HG03025 (cell line): ENCODE data around the gene CLMP.
A peak's percentile ranks its signal among the peaks of the same experiment; 100 is the strongest.
"Not testable (repeated sequence)": the region's sequence is repeated elsewhere in the genome, so short reads cannot be mapped to it uniquely, and the experiment has no call there.

Experiments used
- ATAC-seq: cut with Tn5 transposase; IDR thresholded peaks from one replicate; pipeline ENCODE4 v1.9.1; 2021; ENCODE audit warnings: mild to moderate bottlenecking, moderate library complexity; ENCODE audit not compliant: unreplicated experiment, low FRiP score

The CLMP gene

GRCh38 chr11:123093739-123094138 is 101.3 kb downstream of the CLMP start:
- no peak for ATAC-seq

DNA sequence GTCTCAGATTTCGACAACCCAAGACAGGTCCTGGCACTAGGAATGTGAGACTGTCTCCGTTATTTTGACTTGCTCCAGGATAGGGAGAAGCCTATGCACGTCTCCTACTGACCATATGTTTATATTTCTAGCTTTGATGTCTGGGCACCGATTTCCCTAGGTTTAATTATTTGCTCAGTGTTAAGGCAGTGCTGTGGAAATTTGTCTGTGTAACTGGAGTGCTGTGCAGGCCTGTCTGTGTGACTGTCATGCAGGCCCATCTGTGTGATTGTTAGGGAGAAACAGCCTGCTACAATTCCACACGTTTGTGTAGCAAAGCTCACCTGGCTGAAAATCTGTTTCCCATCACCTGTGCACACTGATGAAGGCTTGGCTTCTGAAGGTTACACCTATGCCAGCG is 103.5 kb downstream of the CLMP start:
- no peak for ATAC-seq

DNA sequence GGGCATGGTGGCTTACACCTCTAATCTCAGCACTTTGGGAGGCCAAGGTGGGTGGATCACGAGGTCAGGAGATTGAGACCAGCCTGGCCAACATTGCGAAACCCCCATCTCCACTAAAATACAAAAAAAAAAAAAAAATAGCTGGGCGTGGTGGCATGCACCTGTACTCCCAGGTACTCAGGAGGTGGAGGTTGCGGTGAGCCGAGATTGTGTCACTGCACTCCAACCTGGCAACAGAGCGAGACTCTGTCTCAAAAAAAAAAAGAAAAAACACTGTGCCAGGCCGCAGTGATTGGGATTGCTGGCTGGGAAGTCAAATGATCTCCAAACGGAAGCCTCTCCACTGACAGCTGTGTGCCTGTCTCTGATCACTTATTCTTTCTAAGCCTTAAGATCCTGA is 104.9 kb downstream of the CLMP start:
- not testable (repeated sequence) for ATAC-seq

DNA sequence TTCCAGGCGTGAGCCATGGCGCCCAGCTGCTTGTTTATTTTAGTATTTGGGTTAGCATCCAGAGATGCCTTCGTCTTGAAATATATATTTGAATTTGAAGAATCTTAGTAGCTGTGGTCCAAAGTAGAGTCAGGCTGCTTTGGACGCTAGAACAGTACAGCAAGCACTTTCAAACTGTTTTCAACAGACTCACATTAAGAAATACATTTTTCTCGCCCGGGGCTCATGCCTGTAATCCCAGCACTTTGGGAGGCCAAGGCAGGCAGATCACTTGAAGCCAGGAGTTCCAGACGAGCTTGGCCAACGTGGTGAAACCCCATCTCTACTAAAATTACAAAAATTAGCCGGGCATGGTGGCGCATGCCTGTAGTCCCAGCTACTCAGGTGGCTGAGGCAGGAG is 106.2 kb downstream of the CLMP start:
- ATAC-seq = not testable (repeated sequence)

GRCh38 chr11:123087657-123088056 is 107.4 kb downstream of the CLMP start:
- peak; percentile 95 for ATAC-seq

GRCh38 chr11:123086305-123086704 is 108.7 kb downstream of the CLMP start:
- no peak for ATAC-seq

DNA sequence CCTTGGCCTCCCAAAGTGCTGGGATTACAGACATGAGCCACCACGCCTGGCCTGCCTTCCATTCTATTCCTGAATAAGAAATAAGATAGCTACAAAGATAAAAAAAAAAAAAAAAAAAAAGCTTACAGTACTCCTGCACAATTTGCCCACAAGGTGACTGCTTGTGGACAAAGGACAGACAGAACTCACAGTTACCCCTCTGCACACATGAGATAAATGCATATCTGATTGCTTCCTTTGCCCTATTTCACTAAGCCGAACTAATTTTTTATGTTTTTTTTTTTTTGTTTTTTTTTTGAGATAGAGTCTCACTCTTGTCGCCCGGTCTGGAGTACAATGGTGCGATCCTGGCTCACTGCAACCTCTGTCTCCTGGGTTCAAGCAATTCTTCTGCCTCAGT is 109.6 kb downstream of the CLMP start:
- ATAC-seq = no peak

- no peak for ATAC-seq
These were observed 110.6 kb downstream of the CLMP start for GRCh38 chr11:123084454-123084853.

GRCh38 chr11:123083623-123084029 is 111.4 kb downstream of the CLMP start:
- ATAC-seq = no peak

GRCh38 chr11:123082977-123083376 is 112.1 kb downstream of the CLMP start:
- no peak for ATAC-seq

GRCh38 chr11:123080015-123080414 is 115.0 kb downstream of the CLMP start:
- no peak for ATAC-seq

DNA sequence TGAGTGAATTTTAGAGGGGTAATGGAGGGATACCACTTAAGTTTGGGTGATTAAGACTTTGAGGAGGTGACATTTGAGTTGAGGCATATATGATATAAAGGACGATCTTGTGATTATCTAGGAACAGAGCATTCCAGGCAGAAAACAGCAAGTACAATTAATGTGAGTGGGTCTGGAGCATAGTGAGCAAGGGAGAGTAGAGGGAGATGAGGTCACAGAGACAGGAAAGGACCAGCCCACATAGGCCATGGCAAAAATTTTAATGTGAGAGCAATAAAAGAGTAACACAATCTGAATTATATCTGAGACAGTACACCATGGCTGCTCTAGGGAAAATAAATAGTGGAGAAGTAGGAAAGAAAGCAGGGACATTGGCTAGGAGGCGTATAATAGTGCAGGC is 118.6 kb downstream of the CLMP start:
- no peak for ATAC-seq

DNA sequence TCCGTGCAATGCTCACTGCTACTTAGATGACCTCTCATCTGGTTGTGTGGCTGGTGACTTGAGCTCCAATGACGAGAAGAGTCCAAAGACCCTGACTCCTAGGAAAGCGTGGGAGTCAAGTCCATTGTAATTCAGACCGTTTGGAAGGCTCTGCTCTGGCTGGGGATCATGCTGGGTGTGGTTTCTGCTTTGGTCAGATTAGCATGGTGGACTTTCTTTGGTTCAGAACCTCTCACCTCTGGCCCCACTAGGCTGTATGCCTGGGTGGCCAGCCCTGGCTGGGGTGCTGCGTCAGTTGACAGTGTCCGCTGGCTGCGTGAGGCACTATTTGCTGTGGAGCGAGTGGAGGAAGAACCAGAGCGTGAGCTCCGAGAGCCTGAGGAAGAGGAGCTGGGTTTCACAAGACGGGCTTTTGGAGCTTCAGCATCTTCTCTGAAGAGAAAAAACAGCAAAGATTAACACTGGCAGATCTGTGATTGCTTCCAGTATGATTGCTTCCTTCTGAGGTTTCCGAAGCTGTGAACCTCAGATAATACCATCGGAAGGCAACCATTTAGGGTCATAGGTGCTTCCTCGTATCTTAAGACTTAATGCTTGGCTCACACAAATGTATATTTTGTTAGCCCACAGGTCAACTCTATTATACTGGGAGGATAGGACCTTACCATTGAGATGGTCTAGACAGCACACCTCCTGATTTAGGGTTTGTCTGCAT is 121.5 kb downstream of the CLMP start:
- no peak for ATAC-seq

- ATAC-seq = no peak
These were observed 122.3 kb downstream of the CLMP start for GRCh38 chr11:123072762-123073161.

- no peak for ATAC-seq
These were observed 122.7 kb downstream of the CLMP start for GRCh38 chr11:123072332-123072761.

DNA sequence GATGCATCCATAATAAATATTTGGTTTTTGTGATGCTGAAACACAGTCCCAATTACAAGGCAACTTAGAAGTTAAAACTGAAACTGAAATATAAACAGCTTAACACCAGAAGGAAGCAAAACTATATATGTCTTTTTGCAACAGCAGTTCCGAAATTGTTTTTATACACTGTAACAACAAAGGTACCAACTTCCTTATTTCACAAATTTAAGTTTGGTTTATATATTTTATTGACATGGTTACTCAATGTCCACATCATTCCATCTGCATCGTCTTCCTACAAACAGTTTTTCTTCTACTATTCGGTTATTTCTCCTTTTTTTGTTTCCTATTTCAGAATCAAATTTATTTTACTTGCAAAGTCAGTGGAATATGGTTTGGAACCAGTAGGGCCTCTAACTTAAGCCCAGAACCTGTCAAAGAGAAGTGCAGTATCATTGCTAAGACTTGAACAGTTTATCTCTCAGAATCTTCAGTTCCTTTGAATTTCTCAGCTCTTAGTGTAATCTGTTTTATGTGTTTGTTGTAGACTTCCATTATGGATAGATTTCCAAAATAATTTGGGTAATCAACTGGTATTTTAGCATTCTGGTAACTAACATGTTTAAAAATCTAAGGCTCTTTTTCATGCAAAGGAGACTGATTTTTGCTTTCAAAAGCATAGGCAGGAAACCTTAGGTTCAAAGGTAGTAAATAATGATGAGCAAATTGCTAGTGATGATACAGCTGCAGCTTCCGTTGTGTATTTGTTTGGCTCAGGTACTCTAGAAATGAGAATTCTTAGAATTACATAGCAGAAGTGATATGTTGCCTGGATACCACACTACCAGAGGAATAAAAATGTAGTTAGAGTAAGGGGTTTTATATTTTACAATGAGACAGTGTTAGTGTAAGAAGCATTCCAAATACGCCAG is 124.9 kb downstream of the CLMP start:
- peak; percentile 61 for ATAC-seq

DNA sequence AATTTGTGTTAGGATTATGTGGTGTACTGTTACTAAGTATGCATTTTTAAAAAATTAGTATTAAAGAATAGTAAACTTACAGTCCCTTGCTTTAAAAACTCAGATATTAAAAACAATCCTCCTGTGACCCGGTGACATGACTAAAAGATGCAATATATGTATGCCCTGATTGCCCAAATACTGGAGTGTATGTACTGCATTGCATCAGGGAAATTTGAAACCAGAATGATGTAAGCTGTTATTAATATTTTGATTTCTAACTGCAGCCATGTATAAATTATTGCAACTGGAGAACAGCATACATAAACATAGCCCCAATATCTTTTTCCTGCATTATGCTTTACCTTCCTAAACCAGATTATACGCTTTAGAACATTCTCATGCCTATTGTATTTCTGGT is 129.4 kb downstream of the CLMP start:
- no peak for ATAC-seq

DNA sequence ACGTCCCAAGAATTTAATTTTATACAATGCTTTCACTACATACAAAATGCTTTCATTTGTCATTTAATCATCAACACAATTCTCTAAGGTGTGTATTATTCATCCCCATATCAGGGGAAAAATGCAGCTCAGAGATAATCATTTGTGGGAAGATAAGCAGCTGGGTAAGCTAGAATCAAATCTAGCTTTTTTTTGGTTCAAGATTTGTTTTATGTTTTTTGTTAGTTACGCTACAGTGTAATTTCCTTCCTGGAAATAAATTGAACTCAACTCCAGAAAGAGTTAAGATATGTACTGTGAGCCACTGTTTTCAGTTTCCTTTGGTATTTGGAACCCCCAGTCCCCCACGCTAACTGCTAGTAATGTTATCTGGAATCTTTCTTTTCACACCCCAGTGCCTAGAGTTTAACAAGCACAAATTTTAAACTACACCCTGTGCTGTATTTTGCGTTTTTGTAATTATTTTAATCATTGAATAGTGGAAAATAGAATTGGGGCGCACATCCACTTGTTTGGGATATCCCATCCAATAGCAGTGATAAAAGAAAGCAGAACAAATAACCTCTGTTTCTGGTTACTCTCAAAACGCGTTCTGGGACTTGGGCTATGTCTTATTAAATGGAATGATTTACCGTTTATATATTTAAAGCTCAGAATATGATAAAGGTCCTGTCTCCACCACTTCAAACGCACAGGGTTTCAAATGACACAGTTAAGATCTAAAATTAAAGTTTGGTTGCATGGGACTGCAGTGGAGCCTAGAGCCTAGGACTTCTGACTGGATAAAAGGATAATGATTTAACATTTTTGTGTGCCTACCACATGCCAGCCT is 131.0 kb downstream of the CLMP start:
- no peak for ATAC-seq

GRCh38 chr11:123062892-123063825 is 131.9 kb downstream of the CLMP start:
- peak; percentile 5 for ATAC-seq
